ENCODE results near the gene TNFRSF14. TPM values are rescaled to one million over a fixed set of nuclear protein-coding genes. Genes with fewer than 3 reads are reported as not detected.

TNFRSF14 gene
- total RNA-seq, 4 donors from 2014 or later, result 64.9 to 105 (median 91.1) TPM

DNA sequence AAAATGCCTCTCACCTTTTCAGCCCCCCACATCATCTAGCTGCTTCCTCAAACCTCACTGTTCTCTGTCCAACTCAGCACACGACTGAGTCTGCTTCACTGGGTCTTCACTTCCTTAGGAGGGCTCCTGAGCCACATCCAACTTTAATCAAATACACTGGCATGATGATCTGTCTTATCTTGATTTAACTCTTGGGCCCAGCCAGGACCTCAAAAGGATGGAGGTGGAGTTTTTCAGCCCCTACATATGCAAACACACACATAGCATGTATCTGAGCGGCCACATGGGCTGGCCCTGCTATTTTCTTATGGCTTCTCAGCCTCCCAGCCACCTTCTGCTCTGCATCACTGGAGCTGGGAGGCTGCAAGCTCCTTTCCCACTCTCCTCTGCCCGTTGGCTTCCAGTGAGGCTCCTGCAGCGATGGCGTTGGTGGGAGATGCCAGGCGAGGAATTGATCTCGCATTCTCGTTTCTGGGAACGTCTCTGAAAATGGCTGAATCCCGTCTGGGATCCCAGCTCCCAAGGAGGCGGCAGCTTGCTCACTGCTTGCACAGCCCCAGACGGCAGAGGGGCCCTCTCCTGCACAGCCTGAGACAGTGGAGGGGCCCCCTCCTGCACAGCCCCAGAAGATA is 28.6 kb downstream of the TNFRSF14 start:
- WGBS, 2 donors, result 19 to 26% methylated on average over 11 to 12 of the region's 12 CpGs
- H3K27me3 ChIP-seq, result no peaks in the 10 kb centered on the region
- DNase-seq (ENCODE audit: low spot score in 2 of 2), result no peak

DNA sequence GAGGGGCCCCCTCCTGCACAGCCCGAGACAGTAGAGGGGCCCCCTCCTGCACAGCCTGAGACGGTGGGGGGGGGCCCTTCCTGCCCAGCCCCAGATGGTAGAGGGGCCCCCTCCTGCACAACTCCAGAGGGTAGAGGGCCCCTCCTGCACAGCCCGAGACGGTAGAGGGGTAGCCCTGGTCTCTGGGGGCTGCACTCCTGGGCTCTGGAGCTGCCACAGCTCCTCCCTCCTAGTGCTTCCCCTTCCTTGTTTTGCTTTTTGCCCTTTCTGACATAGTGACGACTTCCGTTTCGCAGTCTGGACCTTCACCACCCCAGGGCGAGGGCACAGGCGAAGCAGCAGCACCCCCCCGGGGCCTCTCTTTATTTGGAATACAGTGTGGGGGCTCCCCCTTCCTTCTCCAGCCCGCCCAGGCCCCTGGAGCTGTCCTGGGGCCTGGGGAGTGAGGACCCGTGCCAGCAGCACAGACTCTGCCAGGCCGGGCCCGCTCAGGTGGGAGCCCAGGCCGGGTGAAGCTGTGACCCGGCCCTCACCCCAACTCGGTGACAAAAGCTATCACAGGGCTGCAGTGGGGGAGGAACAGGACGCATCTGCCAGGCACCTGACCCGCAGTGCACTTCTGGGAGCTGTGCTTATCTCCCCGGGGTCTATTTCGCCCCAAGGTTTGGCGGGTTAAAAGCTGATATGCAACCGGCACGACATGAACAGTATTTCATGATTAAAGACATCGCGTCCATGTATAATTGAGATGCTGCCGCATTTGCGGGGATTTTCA is 29.3 kb downstream of the TNFRSF14 start:
- no peaks in the 10 kb centered on the region for H3K9me3 ChIP-seq
- TF ChIP-seq POLR2A (IDR thresholded peaks at IDR 0.05) (peak; percentile 78 to 82), EP300 (IDR thresholded peaks at IDR 0.05) (peak; percentile 69 to 92), CTCF (IDR thresholded peaks at IDR 0.05) (peak in 2 of 5 experiments; percentile 17 to 29)
- peaks cover 0 to 39% (median 21%) of the 10 kb centered on the region in 4 donors for H3K4me1 ChIP-seq
- WGBS, 2 donors, result 1% methylated on average over 16 to 27 of the region's 28 CpGs
- peak overlapping the region; percentile 55 to 96 (median 88) for H3K4me3 ChIP-seq
- no peaks in the 10 kb centered on the region for H3K27me3 ChIP-seq
- peak overlapping the region; percentile 94 to 100 (median 98) for H3K27ac ChIP-seq
- peak; percentile 48 to 74 for DNase-seq (ENCODE audit: low spot score in 2 of 2)
- peaks cover 0 to 23% (median 0%) of the 10 kb centered on the region in 3 donors for H3K36me3 ChIP-seq

More for the DNA sequence above, 28.6 kb downstream of the TNFRSF14 start:
- Histone ChIP-seq H3K9me3 (no peaks in the 10 kb centered on the region), H3K4me3 (peak overlapping the region; percentile 55 to 96 (median 88)), H3K36me3 (peaks cover 0 to 16% (median 0%) of the 10 kb centered on the region in 3 donors), H3K27ac (peak overlapping the region; percentile 94 to 100 (median 98)), H3K4me1 (peaks cover 0 to 39% (median 21%) of the 10 kb centered on the region in 4 donors)
- TF ChIP-seq CTCF (IDR thresholded peaks at IDR 0.05) (no peak), POLR2A (IDR thresholded peaks at IDR 0.05) (no peak), EP300 (IDR thresholded peaks at IDR 0.05) (no peak)

DNA sequence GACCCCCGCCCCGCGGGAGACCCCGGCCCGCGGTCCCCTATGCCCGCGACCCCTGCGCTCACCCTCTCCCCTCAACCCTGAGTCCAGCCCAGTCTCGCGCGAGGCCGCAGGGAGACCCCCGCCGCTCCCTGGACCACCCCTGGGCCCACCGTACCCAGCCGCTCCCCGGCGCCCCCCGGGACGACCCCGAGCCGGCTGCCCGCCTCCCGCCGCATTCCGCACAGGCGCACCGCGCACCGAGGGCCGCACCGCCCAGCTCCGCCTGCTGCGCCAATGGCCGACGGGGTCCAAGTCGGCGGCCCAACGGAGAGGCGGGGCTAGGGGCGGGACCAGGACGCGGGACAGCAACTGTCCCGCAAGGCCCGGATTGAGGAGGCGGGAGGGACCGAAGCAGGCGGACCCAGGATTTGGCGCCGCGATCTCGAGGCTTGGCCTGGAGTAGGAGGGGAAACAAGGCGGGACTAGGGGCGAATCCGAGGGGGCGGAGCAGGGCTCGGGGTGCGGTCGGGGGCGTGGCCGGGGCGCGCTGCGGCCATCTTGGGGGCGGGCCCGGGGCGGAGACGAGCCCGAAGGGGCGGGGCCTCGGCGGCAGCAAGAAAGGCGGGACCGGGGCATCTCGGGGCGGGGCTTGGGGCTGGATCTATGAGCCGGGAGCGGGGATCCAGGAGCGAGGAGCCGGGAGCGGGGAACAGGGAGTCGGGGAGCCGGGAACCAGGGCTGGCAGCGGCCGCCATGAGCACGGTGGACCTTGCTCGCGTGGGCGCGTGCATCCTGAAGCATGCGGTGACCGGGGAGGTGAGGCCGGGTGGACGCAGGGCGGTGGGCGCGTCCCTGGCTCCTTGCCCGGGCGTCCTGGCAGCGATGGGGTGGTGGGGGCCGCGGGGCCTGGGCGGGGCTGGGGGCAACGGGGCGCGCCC is 30.2 kb downstream of the TNFRSF14 start, which contains the start of gene PRXL2B:
Gene PRXL2B (plus strand): TSS at position 624 of the 917 bp plus-strand sequence. CDS start 109 bp downstream, at position 733.
- 0 to 2% methylated on average over 17 to 50 of the region's 107 CpGs for WGBS, 2 donors
- peaks cover 0 to 27% (median 0%) of the 10 kb centered on the region in 3 donors for H3K36me3 ChIP-seq
- peak; percentile 97 to 98 for DNase-seq (ENCODE audit: low spot score in 2 of 2)
- peaks cover 0 to 39% (median 21%) of the 10 kb centered on the region in 4 donors for H3K4me1 ChIP-seq
- H3K27ac ChIP-seq, result peak within 1 kb of the TSS; percentile 94 to 100 (median 98)
- TF ChIP-seq POLR2A (IDR thresholded peaks at IDR 0.05) (peak; percentile 95 to 96), CTCF (IDR thresholded peaks at IDR 0.05) (peak in 1 of 5 experiments; percentile 42), EP300 (IDR thresholded peaks at IDR 0.05) (peak; percentile 64 to 83)
- H3K4me3 ChIP-seq, result peak within 1 kb of the TSS; percentile 56 to 96 (median 88)
- H3K9me3 ChIP-seq, result no peaks in the 10 kb centered on the region
- no peaks in the 10 kb centered on the region for H3K27me3 ChIP-seq

DNA sequence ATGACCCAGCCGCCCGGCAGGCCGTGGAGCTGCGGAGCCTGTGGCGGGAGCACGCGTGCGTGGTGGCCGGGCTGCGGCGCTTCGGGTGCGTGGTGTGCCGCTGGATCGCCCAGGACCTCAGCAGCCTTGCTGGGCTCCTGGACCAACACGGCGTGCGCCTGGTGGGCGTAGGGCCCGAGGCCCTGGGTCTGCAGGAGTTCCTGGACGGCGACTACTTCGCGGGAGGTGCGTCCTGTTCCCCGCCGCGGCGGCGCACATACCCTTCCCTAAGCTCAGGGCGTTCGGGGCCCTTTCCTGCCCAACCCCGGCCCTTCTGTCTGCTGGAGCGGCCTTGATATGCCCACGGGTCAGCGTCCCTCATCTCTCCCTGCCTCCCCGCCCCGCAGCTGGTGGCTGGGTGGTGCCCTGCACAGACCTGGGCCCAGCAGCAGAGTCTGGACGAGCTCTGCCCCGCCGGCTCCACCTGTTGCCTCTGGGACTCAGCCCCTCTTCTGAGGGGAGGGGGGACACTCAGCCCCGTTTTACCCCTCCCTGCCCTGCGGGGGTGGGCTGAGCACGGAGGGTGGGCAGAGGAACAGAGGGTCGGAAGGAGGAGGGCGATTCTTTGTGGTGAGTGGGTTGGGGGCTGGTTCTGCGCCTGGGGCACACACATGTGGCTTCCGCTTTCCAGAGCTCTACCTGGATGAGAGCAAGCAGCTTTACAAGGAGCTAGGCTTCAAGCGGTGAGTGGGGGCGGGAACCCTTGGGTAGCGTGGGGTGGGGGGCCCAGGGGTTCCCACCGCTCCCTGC is 31.1 kb downstream of the TNFRSF14 start:
- H3K27ac ChIP-seq, result peak overlapping the region; percentile 26 to 100 (median 68)
- H3K27me3 ChIP-seq, result no peaks in the 10 kb centered on the region
- H3K9me3 ChIP-seq, result no peaks in the 10 kb centered on the region
- 10 to 14% methylated on average over 33 to 40 of the region's 52 CpGs for WGBS, 2 donors
- TF ChIP-seq CTCF (IDR thresholded peaks at IDR 0.05), result no peak
- no peak for TF ChIP-seq POLR2A (IDR thresholded peaks at IDR 0.05)
- TF ChIP-seq EP300 (IDR thresholded peaks at IDR 0.05), result no peak
- H3K4me3 ChIP-seq, result peak overlapping the region; percentile 56 to 96 (median 88)
- H3K4me1 ChIP-seq, result peaks cover 0 to 39% (median 21%) of the 10 kb centered on the region in 4 donors
- peaks cover 0 to 27% (median 0%) of the 10 kb centered on the region in 3 donors for H3K36me3 ChIP-seq
- DNase-seq (ENCODE audit: low spot score in 2 of 2), result no peak
